CD4-positive, alpha-beta T cell treated with Interleukin-6 at 100 ng/mL for 8 hours (primary cell): ENCODE results near the gene AKAP6.

ENCODE experiments used
- DNase-seq: peaks from one replicate; pipeline ENCODE4 v3.0.0-alpha.2; 2020; ENCODE audit warnings: mixed read lengths, low spot score

The AKAP6 gene

DNA sequence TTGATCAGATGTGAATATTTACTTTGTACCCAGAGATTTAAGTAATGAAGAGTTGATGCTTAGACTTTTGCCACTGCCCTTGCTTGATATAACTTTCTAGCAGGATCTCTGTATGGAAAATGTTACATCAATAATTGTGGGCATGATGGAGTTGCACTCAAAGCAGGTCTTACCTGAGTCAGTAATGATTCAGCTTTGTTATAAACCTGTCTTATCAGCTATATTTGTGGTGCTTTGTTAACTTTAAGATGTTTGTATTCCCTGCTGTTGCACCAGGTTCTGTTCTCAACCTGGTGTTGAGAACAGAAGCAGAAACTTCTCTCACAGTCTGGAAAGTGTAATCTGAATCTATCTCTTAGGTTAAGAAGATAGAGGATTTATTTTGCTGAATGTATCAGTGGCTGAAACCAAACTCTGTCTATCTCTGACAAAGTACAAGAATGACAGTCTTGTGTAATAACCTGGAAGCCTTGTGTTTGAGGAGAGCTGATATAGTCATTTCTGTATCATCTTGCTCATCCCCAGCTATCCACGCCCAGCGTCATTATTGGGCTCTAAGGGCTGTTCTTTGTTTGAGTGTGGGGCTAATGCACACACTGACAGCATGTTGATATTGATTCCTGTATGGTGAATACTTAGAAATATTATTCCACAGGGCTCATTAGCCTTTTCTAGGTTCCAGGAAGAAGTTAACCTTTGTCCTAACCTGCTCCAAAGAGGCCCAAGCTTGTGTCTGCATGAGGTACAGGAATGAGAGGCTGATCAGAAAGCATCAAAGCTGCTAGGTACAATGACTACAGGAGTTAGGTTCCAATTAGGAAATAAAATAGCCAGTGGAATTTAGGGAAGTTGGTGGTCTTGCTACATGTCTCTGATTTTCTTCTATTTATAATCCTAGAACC, 3.6 kb downstream of the AKAP6 start:
- DNase-seq: no peak

- DNase-seq: no peak
These were observed 7.6 kb downstream of the AKAP6 start for GRCh38 chr14:32336702-32337101.

DNA sequence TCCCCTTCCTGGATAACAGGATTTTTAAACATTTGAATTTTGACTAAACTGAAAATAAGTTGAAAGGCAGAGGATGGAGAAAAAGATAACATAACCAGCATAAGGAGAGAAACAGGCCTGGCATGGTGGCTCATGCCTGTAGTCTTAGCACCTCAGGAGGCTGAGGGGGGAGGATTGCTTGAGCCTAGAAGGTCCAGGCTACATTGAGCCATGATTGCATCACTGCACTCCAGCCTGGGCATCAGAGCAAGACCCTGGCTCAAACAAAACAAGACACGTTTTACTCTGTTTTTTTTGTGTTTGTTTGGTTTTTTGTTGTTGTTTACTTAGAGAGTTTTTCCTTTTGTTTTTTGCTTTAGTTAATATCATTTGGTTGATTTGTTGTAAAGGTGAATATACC, 8.7 kb downstream of the AKAP6 start:
- no peak for DNase-seq

GRCh38 chr14:32339188-32339587, 10.1 kb downstream of the AKAP6 start:
- no peak for DNase-seq

- DNase-seq: no peak
These were observed 13.1 kb downstream of the AKAP6 start for GRCh38 chr14:32341947-32342846.

GRCh38 chr14:32342847-32343194, 13.7 kb downstream of the AKAP6 start:
- DNase-seq: no peak

DNA sequence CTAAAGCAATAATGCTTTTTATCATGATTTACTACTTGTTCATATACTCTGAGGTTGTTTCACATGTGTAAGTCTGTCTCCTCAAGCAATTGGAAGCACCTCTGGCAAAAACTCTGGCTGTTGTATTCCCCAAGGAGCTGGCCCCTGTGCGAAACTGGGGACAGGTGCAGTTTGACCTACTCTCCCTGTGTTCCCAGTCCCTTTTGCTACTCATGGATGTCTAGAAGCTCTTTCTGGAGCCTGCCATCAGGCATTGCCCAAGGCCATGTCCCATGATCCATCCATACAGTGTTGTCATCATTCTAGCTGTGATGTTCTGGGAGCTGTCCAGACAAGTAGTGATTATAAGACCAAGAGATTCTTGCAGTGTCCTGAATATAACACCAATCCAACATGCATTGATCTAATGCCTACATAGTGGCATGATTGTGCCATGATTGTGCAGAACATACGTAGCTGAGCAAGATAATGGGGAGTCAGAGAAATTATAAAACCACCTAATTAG, 14.9 kb downstream of the AKAP6 start:
- no peak for DNase-seq

- DNase-seq: no peak
These were observed 16.3 kb downstream of the AKAP6 start for GRCh38 chr14:32345311-32345791.

DNA sequence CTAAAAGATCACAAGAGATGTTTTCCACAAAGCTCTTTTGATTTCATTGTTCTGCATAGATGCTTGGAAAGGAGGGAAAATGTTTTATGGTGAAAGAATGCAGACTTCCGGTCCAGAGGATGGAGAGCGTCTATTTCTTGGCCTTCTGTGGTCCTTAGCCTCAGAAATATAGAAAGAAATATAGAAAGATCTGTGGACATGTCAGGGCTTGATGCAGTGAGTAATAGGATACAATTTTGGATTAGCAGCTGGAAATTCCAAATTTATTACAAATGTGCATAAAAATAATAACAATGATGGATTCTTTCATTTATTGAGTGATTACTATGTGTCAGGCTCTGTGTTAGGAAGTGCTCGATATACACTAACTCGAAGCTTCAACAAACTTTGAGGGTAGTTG, 20.2 kb downstream of the AKAP6 start:
- no peak for DNase-seq

DNA sequence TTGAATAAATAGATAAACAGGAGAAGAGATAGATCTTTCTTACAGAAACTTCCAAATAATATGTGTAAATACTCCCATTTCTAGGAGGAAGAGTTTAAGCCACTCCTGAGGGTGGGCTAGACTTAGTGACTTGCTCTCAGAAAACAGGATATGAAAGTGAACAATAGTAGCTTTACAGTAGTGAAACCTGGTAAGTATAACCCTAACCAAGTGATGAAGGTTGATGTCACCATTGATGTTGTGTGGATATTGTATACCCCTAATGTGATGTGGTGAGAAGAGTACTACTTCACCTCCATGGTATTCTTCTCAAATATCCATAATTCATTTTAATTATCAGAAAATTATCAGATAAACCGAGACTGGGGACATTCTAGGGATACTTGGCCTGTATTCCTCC, 20.9 kb downstream of the AKAP6 start:
- no peak for DNase-seq

GRCh38 chr14:32352631-32353030, 23.5 kb downstream of the AKAP6 start:
- no peak for DNase-seq

GRCh38 chr14:32354716-32355115, 25.6 kb downstream of the AKAP6 start:
- no peak for DNase-seq

- DNase-seq: no peak
These were observed 29.7 kb downstream of the AKAP6 start for GRCh38 chr14:32358781-32359180.

DNA sequence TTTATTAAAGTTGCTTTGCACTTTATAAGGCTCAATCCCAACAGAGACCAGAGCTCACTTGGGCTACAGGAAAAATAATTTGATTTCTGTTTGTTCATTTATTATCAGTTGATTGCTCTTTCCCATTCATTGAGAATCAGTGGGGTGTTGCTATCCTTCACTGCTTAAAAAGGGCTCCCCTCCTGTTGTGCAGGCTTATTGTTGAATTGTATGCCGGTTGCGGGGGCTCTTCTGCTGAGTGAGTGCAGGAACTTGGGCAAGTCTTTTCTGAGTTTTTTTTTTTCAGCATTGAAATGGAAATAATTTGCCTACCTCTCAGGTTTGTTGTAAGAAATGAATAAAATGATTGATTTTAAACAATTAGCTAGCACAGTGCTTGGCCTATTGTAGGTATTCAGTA, 32.6 kb downstream of the AKAP6 start:
- DNase-seq: no peak

DNA sequence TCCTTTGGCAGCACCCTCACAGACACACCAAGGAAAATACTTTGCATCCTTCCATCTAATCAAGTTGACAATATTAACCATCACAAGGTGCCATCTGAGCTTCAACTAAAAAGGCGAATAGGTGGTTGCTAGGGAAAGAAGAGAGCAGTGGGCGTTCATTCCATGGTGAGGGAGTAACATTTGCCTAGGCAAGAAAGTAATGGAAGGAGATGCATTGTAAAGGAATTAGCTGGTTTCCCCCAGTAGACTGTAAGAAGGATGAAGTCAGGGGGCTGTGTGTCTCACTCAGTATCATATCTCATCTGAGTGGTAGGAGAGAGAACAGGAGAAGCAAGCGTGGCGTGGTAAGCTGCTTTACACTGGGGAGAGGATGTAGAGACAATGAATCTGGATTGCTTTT, 34.7 kb downstream of the AKAP6 start:
- DNase-seq: no peak

GRCh38 chr14:32364941-32365340, 35.8 kb downstream of the AKAP6 start:
- no peak for DNase-seq

DNA sequence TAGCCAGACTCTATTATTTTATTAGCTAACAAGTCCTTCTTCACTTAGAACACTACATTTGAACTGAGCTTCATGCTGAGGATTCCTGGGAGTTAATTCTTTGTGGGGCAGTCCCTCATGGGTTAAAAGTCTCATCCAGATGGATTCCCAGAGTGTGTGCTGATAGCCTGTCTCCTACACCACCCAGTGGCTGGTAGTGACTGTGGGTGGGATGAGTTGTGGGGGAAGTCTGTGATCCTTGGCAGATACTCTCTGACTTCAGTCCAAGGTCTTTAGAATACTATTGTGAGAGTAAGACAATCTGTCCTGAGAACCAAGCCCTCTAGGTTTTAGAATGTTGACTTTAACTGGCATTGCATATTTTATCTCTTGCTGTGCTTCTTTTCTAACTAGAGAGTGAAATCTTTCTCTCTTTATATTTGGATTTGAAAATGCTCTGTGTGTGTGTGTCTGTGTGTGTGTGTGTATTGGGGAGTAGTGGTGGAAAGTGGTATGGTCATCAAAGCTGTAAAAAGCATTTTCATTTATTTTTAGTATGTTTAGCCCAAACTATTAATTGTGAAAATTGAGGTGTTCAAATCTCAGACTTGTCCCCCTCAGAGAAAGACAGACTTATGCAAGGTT, 37.3 kb downstream of the AKAP6 start:
- no peak for DNase-seq

DNA sequence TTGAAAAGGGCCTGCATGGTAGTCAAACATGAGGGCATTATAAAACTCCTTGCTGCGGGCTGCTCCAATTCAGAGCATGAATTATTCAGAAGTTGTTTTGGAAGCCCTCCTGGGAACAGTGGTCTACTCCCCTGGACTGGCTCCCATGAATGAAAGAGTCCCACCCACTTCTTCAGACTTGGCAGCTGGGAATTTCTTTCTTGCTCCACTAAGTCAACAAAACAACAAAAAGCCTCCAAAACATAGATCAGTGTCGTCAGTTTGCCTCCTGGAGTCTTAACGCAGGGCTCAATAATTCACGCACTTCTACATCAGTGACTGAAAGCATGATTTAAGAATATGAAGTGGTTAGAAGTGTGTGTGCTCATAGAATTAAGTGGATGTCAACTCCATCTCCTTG, 37.9 kb downstream of the AKAP6 start:
- no peak for DNase-seq

DNA sequence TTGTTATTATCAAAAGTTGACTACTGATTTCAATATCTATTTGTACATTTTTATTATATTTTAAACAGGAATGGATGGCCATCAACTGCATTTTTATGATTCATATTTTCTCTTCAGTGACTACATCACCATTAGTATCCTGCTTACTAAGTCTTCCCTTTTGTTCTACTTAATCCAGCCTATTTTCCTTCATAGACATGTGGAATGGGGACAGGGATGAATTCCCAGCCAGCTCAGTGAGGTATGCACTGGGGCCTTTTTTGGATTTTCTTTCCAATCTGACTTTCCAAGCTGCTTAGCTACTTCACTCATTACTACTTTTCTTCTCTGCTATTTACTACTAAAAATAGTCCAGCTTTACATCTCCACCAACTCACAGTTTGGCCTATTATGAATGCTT, 38.4 kb downstream of the AKAP6 start:
- no peak for DNase-seq

DNA sequence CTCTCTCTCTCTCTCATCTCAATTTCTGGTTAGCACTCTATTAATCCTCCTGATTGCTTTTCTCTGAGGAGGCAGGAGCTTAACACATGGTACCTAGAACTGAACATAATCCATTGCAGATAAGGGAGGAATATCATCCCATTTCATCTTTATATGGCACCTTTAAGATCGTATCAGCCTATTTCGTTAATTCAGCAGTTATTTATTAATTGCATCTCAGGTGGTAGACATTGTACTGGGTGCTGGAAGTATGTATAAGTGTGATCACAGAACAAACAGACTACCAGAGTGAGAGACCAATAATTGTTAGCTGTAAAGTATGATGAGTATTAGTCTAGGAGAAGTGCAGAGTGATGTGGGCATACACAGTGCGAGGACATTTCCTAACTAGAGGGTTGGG, 39.0 kb downstream of the AKAP6 start:
- no peak for DNase-seq

DNA sequence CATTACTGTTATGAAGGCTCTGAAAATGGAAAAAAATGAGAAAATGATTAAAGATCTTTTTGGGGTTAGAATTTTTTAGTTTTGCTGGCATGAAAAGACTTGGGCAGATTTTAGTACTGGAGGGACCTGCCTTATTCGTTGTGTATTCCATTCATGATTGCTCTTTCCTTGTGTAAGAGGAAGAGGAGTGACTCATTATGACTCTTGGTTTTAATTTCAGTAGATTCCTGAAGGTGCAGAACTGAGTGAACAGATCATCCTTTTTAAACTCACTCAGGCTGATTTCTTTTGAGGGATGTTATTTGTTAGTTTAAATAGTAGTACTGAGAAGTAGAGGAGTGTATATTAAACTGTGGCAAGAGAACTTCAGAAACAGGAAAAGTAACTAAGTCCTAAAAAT, 41.6 kb downstream of the AKAP6 start:
- no peak for DNase-seq

GRCh38 chr14:32372154-32372553, 43.1 kb downstream of the AKAP6 start:
- DNase-seq: no peak
